Ascending aorta (tissue), 2 donors: ENCODE measurements around the gene NSD2. TPM values are rescaled to one million over a fixed set of nuclear protein-coding genes. Genes with fewer than 3 reads are reported as not detected.
A peak's percentile ranks its signal among the peaks of the same experiment; 100 is the strongest.

Experiments
- DNase-seq, 2 donors: peaks; one replicate each; pipeline ENCODE4 v3.0.0-alpha.2; 2019; ENCODE audit warnings: low spot score in 2 of 2
- H3K27ac ChIP-seq, 2 donors: fragments of 200-600 bp; sonication (generic); one replicate each; pipeline ENCODE4 v1.5.1; 2016 to 2017; ENCODE audit warnings: mild to moderate bottlenecking in 1 of 2
- H3K27me3 ChIP-seq: fragments of 200-600 bp; sonication (generic); one replicate; pipeline ENCODE4 v1.5.1; 2017
- H3K36me3 ChIP-seq, 2 donors: fragments of 200-600 bp; sonication (generic); one replicate each; pipeline ENCODE4 v1.5.1; 2016
- H3K4me1 ChIP-seq, 2 donors: fragments of 200-600 bp; sonication (generic); one replicate each; pipeline ENCODE4 v1.5.1; 2016 to 2017; ENCODE audit warnings: mild to moderate bottlenecking in 1 of 2
- H3K4me3 ChIP-seq, 2 donors: fragments of 200-600 bp; sonication (generic); one replicate each; pipeline ENCODE4 v1.5.1; 2016 to 2017; ENCODE audit warnings: mild to moderate bottlenecking in 1 of 2
- H3K9me3 ChIP-seq, 2 donors: fragments of 200-600 bp; sonication (generic); one replicate each; pipeline ENCODE4 v1.5.1; 2016
- intact Hi-C: fragments of 100-400 bp; cut with DNase I; formaldehyde crosslinking; loops from one replicate; pipeline ENCODE4 v1.15.1; 2023
- total RNA-seq: library from RNA; depleted of rRNA; stranded (reverse); fragments of >200 nt; gene quantifications from one replicate; pipeline ENCODE4 v1.1.0, GENCODE V29; 2016
- TF ChIP-seq, protein P1 (sequence below), 3 experiments: fragments of 200-600 bp in 2 of 3; fragments of 450-650 bp in 1 of 3; sonication (generic) in 2 of 3; IDR thresholded peaks; one replicate each; pipeline ENCODE4 v1.5.1; 2016 to 2019; ENCODE audit warnings: antibody characterized with exemption in 3 of 3, mild to moderate bottlenecking in 1 of 3, moderate library complexity in 1 of 3

NSD2 gene
- total RNA-seq, 1 donor from 2014 or later: 19.9 TPM

GRCh38 chr4:2007804-2008670 is 136.8 kb downstream of the NSD2 start:
- TF ChIP-seq, protein P1, sequence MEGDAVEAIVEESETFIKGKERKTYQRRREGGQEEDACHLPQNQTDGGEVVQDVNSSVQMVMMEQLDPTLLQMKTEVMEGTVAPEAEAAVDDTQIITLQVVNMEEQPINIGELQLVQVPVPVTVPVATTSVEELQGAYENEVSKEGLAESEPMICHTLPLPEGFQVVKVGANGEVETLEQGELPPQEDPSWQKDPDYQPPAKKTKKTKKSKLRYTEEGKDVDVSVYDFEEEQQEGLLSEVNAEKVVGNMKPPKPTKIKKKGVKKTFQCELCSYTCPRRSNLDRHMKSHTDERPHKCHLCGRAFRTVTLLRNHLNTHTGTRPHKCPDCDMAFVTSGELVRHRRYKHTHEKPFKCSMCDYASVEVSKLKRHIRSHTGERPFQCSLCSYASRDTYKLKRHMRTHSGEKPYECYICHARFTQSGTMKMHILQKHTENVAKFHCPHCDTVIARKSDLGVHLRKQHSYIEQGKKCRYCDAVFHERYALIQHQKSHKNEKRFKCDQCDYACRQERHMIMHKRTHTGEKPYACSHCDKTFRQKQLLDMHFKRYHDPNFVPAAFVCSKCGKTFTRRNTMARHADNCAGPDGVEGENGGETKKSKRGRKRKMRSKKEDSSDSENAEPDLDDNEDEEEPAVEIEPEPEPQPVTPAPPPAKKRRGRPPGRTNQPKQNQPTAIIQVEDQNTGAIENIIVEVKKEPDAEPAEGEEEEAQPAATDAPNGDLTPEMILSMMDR (IDR thresholded peaks at IDR 0.05): no peak
- intact Hi-C loops: loop anchor here (2.0 to 5.0 kb wide), 7 partner anchors 254 to 1301 kb away; partner anchors contain the start of genes CFAP99, FAM193A, MXD4 and PCGF3
- H3K4me1 ChIP-seq: peaks cover 0 to 2% of the 10 kb centered on the region in 2 donors
- H3K9me3 ChIP-seq: no peaks in the 10 kb centered on the region
- peak overlapping the region; percentile 96 to 98 for H3K27ac ChIP-seq
- H3K4me3 ChIP-seq: peak overlapping the region; percentile 84 to 98
- peaks cover 7 to 9% of the 10 kb centered on the region in 2 donors for H3K36me3 ChIP-seq
- no peak for DNase-seq
- H3K27me3 ChIP-seq: no peaks in the 10 kb centered on the region

DNA sequence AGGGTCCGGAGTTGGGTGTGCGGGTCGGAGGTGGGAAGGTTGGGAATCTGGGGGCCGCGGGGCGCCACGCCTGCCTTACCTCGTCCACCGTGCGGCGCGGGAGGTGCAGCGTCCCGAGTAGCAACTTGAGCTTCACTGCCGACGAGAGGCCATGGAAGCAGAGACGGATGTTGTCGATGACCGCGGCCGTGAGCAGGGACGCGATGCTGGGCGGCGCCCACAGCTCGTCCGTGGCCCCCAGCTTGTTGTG is 137.4 kb downstream of the NSD2 start:
- TF ChIP-seq, protein P1 (IDR thresholded peaks at IDR 0.05): no peak
- Histone ChIP-seq H3K27me3 (no peaks in the 10 kb centered on the region), H3K4me1 (peaks cover 0 to 2% of the 10 kb centered on the region in 2 donors), H3K27ac (peak overlapping the region; percentile 96 to 98), H3K36me3 (peaks cover 3 to 5% of the 10 kb centered on the region in 2 donors), H3K9me3 (no peaks in the 10 kb centered on the region), H3K4me3 (peak overlapping the region; percentile 84 to 98)
- intact Hi-C loops: loop anchor here (2.0 to 5.0 kb wide), 7 partner anchors 254 to 1301 kb away; partner anchors contain the start of genes CFAP99, FAM193A, MXD4 and PCGF3
- DNase-seq: no peak

DNA sequence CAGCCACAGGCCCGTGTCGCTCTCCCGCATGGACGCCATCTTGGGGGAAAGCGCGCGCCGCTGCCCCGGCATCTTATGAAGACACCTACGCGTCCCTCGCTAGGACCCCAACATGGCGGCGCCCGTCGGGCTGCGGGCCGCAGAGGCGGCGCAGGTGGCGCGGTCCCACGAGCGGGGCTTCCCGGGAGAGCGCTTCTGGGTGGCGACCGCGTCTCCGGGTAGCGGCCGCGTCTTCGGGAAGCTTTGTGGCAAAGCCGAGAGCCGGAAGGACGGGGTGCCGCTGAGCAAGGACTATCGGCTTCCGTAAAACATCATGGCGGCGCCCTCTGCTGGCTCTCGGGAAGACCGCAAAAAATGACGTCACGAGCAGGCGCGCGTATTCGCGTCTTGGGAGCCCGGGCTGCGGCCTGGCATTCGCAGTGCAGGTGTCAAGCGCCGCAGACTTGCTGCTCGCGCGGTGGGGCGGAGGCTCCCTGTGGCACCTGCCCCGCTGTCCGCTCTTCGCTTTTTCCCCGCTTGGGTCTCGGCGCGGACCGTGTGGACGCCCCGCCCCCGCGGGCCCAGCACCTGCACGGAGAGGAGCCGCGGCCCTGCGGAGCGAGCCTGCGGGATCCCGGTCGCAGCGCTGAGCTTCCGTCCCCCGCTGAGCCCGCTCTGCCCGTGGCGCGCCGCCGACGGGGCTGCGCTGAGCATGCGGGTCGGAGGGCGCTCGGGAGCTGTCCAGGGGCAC is 137.9 kb downstream of the NSD2 start, which contains the start of gene NELFA:
NELFA (minus strand) TSS at position 54 of the 730 bp plus-strand sequence; CDS start at position 39, 15 bp downstream.
- Histone ChIP-seq H3K9me3 (no peaks in the 10 kb centered on the region), H3K4me1 (peaks cover 0 to 2% of the 10 kb centered on the region in 2 donors), H3K27ac (peak within 1 kb of the TSS; percentile 96 to 98), H3K36me3 (peaks cover 0 to 2% of the 10 kb centered on the region in 2 donors), H3K4me3 (peak within 1 kb of the TSS; percentile 84 to 98), H3K27me3 (no peaks in the 10 kb centered on the region)
- DNase-seq: peak; percentile 63 to 96
- TF ChIP-seq, protein P1 (IDR thresholded peaks at IDR 0.05): peak in 2 of 3 experiments; percentile 44 to 54
- intact Hi-C loops: loop anchor here (1.0 to 5.0 kb wide), 8 partner anchors 139 to 1302 kb away; partner anchors contain the start of genes CFAP99, FAM193A, MXD4 and PCGF3

- no peaks in the 10 kb centered on the region for H3K9me3 ChIP-seq
- intact Hi-C loops: loop anchor here (1.0 to 5.0 kb wide), 8 partner anchors 139 to 1302 kb away; partner anchors contain the start of genes CFAP99, FAM193A, MXD4 and PCGF3
- H3K4me3 ChIP-seq: peak overlapping the region; percentile 84 to 98
- H3K27ac ChIP-seq: peak overlapping the region; percentile 96 to 98
- H3K36me3 ChIP-seq: no peaks in the 10 kb centered on the region
- peak in 1 of 2 donors; percentile 79 for DNase-seq
- peaks cover 0 to 2% of the 10 kb centered on the region in 2 donors for H3K4me1 ChIP-seq
- no peaks in the 10 kb centered on the region for H3K27me3 ChIP-seq
- TF ChIP-seq, protein P1 (IDR thresholded peaks at IDR 0.05): no peak
Measured at GRCh38 chr4:2009651-2010233, 138.5 kb downstream of the NSD2 start.

GRCh38 chr4:2011583-2011982 is 140.4 kb downstream of the NSD2 start:
- no peaks in the 10 kb centered on the region for H3K27me3 ChIP-seq
- TF ChIP-seq, protein P1 (IDR thresholded peaks at IDR 0.05): no peak
- H3K4me1 ChIP-seq: peaks cover 0 to 2% of the 10 kb centered on the region in 2 donors
- H3K9me3 ChIP-seq: no peaks in the 10 kb centered on the region
- intact Hi-C loops: no loop called here
- no peaks in the 10 kb centered on the region for H3K36me3 ChIP-seq
- no peak overlapping the region for H3K27ac ChIP-seq
- DNase-seq: no peak
- H3K4me3 ChIP-seq: no peak overlapping the region
